HG03175 (cell line): Measurements from ENCODE around the gene GAS2L1.

ENCODE experiments used
- ATAC-seq: cut with Tn5 transposase; IDR thresholded peaks from one replicate; pipeline ENCODE4 v1.9.1; 2021; ENCODE audit warnings: mild to moderate bottlenecking, moderate library complexity; ENCODE audit not compliant: unreplicated experiment

Gene GAS2L1

DNA sequence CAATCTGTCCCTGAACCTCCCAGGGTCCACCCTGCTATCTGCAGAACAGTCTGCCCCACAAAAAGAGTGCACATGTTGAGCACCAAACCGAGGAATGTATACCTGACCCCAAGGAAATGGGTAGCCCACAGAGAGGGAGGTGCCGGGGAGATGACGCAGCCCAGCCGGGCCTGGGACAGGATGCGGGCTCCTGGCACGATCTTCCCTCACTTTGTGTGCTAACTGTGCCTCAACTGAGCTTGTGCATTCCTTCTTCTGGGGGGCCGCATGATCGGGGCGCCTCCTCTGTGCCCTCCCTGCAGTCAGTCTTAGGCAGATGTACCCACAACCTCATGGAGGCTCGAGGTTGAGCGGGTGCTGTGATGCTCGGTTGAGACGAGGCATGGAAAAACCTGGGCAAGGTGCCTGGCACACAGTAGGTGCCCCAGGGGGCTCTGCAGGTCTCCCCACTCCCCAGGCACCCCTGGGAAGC, 2.4 kb downstream of the GAS2L1 start:
- no peak for ATAC-seq

DNA sequence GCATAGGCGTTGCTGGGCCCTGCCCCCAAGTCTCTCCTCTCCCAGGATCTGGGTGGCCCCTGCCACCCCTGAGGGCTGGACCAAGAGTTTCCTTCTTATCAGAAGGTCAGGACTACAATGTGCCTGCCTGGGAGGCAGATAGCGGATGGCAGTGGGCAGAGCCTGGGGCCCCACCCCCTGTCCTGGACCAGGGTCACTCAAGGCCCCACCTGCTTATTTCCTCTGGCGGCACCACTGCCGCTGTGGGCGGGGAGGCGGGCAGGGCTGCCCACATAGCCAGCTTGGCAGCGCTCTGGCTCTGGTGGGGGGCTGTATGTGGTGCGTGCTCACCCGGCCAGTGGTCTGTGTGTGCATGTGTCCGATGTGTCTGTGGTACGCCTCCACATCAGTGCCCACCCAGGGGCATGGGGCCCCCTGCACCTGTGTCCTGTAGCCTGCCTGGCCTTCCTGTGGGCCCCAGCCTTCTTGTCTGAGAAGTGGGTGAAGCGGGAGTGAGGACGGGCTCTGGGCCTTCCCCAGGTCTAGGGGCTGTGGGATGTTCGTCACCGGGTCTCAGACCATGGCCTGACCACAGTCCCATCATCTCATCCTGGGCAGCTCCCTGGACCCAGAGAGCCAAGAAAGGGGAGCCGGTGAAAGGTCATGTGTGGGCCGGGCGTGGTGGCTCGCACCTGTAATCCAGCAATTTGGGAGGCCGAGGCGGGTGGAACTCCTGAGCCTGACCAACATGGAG, 3.0 kb downstream of the GAS2L1 start:
- no peak for ATAC-seq

DNA sequence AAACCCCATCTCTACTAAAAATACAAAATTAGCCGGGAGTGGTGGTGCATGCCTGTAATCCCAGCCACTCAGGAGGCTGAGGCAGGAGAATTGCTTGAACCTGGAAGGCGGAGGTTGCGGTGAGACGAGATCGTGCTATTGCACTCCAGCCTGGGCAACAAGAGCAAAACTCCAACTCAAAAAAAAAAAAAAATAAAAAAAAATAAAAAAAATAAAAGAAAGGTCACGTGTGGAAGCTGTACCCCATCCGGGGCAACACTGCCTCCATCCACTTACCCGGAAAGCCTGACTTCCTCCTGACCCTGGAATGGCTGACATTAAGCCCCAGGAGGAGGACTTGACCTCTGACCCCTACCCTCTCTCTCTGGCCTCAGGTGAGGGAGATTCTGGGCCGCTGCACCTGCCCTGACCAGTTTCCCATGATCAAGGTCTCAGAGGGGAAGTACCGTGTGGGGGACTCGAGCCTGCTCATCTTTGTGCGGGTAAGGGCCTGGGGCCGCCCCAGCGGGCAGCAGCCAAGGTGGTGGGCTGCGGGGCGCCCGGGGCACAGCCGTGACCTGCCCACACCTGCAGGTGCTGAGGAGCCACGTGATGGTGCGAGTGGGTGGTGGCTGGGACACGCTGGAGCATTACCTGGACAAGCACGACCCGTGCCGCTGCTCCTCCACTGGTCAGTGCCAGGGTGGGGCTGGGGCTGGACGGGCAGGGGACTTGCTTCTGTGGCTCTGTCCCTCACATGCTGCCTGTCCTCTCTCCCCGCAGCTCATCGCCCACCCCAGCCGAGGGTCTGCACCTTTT, 3.8 kb downstream of the GAS2L1 start:
- ATAC-seq = no peak

DNA sequence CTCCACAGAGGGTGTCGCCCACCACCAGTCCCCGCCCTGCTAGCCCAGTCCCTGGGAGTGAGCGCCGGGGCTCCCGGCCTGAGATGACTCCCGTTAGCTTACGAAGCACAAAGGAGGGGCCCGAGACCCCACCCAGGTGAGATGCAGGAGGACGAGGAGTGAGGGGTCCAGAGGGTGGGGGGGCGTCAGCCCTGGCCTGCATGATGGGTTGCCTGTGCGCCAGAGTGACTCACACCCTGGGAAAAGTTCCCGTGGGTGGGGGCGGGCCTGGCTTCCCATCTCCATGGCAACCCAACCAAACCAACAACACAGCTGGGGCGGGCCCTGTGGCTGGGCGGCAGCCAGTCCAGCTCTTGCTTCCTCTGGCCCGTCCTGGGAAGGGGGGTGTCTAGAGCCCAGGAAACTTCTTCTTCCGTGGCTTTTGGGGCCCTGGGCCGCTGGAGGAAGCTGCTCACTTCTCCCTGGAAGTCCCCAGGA, 4.5 kb downstream of the GAS2L1 start:
- ATAC-seq = no peak

DNA sequence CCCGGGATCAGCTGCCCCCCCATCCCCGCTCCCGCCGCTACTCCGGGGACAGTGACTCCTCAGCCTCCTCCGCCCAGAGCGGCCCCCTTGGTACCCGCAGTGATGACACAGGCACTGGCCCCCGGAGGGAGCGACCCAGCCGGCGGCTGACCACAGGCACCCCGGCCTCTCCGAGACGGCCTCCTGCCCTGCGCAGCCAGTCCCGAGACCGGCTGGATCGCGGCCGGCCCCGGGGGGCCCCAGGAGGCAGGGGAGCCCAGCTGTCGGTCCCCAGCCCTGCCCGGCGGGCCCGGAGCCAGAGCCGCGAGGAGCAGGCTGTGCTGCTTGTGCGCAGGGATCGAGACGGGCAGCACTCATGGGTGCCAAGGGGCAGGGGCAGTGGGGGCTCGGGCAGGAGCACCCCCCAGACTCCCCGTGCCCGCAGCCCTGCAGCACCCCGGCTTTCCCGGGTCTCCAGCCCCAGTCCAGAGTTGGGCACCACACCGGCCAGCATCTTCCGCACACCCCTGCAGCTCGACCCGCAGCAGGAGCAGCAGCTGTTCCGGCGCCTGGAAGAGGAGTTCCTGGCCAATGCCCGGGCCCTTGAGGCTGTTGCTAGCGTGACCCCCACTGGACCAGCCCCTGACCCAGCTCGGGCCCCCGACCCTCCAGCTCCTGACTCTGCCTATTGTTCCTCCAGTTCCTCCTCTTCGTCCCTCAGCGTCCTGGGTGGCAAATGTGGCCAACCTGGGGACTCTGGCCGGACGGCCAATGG, 5.2 kb downstream of the GAS2L1 start:
- ATAC-seq = no peak

DNA sequence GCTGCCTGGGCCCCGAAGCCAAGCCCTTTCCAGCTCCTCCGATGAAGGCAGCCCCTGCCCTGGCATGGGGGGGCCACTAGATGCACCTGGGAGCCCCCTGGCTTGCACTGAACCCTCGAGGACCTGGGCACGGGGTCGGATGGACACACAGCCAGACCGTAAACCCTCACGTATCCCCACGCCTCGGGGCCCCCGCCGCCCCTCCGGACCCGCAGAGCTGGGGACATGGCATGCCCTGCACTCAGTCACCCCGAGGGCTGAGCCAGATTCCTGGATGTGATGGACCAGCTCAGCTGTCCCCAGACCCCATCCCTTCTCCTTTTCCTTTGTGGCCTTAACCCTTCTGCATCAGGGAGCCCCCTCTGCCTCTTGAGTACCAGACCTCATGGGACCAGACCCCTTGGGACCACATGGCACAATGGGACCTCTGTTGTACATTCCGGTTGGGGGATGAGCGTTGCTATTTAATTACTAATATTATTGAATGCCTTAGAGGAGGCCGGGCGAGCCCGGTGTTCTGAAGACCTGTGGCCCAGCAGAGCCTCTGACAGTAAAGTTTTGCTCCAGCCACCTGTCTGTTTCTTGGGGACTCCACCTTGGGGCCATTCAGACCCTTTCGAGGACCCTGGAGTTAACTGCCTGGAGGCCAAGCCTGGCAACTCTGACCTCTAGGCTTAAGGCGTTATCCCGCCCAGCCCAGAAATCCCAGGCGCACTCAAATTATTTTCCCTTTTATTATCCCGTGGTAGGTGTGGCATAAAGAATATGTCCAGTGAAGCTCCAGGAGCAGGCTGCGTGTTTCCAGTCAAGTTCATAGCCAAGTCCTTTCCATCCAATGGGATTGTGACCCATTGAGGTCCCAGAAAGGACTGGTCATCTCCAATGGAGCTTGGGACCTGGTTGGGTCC, 6.0 kb downstream of the GAS2L1 start:
- no peak for ATAC-seq

DNA sequence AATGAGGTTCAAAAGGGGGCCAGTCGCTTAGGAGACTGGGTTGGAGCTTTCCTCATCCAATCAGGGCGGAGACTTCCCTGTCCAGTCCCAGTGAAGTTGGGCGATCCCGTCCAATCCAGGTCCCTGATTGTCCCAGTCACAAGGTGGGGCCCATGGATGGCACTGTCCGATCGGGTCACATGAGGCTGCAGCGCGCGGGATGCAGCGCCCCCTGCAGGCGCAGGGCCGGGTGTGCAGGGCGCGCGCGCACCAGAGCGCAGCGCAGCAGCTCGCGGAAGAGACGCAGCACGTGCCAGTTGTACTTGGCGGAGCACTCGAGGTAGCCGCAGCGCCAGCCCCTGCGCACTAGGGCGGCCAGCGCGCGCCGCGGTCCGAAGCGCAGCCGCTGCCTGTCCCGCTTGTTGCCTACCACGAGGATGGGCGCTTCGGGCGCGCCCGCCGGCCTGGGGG, 6.7 kb downstream of the GAS2L1 start:
- no peak for ATAC-seq

DNA sequence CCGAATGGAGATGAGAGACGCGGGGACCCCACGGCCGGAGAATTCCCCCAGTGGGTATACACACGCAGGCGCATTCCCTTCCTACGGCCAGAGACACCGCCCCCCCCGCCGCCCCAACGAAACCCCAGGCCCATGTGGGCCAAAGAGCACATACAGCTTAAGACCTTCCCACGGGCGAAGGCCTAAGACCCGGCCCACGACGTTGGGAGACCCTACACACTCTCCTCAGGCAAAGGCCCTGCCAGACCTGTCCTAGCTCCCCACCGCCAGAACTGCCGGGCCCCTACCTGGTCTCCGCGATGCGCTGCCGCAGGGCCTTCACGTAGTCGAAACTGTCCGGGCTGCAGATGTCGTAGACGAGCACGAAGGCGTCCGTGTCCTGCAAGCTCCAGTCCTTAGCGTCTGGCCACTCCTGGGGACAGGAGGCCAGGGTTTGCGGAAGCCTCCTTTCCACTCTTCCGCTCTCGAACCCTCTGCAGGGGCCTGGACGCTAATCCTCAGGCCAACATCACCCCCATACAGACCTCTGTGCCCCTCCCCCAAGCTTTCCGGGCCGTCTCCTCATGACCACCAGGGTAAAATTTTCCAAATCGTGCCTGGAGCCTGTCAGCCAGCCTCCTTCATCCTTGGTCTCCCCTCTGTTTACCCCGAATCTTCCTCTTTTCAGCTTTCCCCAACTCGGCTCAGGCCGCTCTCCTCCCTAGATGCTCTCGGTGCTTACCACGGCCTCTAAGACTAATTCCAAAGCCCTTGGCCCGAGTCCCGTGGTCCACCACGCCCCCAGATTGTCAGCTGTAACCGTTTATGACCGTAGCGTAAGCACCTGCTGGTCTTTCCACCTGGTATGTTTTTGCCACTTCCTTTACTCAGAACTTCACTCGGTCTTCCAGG, 7.4 kb downstream of the GAS2L1 start:
- no peak for ATAC-seq

DNA sequence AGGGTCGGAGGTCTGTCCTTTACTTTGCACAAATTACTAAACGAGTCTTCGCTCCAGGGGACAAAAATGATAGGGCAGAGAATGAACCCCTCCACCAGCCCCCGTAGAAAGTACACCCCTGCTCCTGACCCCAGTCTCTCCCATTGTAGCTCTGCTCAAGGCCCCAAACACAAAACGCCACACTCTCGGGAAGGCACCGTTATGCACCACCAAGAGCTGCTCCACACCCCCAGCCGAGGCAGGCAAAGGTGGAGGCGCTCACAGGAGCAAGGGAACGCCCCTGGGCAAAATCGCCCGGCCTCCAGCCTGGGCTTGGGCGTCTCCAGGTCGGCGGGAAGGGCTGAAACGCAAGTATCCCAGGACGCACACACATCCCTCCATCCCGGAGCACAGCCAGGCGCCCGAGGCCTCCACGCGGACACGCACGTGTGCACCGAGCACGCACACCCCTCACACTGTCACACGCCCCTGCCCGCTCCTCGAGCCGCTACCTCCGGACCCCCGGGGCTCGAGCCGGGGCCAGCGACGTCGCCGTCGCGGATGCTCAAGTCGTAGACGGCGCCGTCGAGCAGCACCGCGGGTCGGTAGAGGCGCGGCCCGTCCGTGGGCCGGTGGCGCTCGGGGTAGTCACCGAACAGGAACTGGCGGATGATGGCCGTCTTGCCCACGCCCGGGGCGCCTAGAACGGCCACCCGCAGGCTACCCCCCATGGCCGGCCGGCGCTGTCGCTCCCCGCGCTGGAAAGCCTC, 8.3 kb downstream of the GAS2L1 start:
- no peak for ATAC-seq

DNA sequence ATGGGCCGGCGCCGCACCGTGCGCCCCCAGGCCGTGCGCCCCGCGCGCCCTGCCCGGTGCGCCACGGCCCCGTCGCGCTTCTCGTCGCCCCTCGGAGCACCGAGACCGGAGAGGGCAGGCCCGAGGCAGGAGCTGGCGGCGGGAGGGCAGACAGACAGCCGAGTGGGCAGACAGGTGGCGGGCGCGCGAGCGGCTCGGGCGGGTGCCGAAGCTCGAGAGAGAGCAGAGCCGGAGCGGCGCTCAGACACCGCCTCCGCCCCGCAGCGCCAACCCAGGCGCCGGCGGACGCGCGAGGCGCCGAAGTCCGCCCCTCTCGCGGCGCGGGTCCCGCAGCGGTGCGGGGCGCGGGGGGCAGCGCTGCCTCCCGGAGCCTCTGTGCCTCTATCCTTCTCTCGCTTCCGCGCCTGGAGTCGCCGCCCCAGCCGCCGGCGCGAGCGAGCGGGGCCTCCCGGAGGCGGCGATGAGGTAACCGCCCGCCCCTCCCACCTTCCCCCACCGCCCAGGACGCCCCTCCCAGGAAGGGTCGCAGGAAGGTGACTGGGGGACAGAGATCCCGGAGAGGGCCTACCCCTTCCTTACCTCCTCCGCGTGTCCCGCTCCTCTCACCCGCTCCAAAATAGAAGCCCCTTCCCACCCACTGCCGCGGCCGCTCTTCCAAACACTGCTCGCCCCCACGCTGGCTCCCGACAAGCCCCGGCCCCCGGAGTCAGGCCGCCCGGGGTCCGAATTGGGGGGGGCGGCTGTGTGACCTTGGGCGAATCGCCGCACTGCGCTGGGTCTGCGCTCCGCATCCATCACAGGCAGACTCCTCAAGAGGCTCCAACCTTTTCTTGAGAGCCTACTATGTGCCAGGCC, 9.1 kb downstream of the GAS2L1 start, which contains the start of gene RASL10A:
TSS of gene RASL10A (minus strand) at position 412 of the 855 bp plus-strand sequence. CDS start 451 bp downstream, outside the sequence.
- no peak for ATAC-seq

DNA sequence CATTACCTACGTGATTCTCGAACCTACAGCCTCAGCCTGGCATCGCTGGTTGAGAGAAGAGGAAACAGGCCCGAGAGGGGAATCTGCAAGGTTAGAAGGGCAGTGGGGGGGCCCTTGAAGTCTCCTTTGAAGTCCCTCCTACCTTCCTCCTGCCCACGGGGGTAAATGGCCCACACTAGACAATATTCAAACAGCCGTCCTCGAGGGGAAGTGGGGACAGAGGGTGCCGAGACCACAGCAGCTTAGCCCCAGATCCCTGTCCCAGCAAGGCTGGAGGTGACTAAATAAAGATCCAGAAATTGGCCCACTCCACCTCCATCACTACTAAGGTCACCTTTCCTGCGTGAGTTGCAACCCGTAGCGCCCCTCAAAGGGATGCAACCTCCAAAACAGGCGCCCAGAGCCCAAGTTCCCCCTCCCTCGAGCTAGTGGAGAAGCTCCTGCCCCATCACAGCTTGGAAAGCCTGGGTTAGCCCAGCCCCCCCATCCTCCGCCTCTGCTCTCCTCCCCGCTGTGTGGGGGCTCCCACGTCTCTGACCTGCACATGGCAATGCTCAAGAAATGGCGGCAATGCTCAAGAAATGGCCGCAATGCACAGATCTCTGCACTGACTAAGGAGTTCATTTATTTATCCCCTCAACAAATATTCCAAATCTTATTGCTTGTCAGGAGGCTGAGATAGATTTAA, 9.8 kb downstream of the GAS2L1 start:
- no peak for ATAC-seq

DNA sequence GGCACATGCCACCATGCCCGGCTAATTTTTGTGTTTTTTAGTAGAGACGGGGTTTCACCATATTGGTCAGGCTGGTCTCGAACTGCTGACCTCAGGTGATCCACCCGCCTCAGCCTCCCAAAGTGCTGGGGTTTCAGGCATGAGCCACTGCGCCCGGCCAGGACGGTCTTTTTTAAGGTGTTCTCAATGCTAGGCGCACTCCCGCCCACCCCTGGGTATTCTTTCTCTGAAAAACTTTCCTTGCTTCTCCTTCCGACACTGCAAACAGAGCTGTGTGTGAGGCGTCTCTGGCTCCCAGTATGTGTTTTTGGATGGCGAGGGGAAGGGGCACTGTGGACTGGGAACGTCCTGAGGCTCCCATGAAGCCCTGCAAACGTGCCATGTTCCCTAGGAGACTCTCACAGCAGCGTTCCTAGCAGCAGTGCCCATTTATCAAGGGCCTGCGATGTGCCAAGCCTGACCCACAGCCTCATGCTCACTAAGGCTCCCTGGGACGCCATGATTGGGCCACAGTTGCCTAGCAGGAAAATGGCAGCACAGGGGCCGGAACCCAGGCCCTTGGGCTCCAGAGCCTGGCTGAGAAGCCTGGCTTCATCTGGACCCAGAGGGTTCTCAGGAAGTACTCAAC, 11.5 kb downstream of the GAS2L1 start:
- no peak for ATAC-seq

DNA sequence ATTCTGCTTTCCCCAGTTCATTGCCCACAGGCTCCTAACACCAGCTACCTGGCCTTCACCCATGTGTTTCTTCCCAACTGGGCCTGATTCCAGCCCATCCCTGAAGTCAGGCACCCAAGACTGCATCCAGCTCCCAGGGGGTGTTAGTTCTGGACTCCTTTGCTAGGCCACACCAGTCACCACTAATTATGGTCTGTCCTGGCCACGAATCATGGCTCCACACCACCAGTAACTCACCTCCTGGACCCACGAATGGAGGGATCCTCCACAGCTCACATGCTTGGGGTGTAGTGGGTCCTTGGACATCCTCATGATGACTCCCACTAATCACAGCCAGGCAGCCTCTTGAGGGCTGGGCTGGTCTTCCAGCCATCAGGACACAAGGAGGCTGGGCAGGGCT, 12.6 kb downstream of the GAS2L1 start:
- no peak for ATAC-seq

DNA sequence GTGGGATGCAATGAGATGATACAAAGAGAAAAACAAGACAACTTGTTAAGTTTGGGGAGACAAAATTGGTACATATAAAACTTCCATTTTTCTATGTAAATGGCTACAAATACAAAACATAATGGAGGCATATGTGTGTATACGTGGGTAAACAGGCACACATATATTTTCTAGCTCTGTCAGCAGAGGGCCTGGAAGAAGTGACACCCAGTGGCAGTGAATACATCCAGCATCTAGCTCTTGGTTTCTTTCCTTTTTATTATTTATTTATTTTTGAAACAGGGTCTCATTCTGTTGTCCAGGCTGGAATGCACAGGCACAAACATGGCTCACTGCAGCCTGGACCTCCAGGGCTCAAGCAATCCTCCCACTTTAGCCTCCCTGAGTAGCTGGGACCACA, 14.1 kb downstream of the GAS2L1 start:
- ATAC-seq = no peak

DNA sequence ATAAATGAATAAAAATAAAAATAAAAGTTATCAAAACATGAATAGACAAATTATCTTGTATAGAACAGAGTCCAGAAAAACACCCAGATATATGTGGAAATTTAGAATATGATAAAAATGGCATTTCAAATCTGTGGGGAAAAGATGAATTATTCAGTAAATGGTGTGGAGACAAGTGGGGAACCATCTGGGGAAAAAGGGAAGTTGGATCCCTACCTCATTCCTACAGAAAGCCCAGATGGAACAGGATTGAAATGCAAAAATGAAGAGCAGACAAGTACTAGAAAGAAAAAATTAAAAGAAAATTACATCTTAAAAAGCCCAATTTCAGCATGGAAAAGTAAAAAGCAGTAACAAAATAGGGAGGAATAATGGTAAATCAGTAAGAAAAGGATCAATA, 17.2 kb downstream of the GAS2L1 start:
- ATAC-seq = no peak

DNA sequence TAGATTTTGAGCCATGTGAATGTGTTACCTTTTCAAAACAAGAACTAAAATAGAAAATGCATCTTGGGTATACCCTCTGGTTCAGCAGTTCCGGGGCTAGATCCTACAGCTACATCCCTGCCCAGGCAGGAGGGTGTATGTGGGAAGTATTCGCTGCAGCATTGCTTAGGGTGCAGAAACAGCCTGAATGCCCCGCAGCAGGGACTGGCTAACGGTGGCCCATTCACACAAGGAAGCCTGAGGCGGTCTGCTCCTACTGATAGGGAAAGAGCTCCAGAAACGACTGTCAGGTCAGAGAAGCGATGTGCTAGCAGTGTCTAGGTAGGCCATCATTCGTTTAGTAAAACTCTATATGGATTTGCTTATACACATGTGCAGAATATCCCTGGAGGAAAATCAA, 18.9 kb downstream of the GAS2L1 start:
- ATAC-seq = no peak
